GM13977 (cell line): Measurements from ENCODE around the gene ATP6V0C.
A peak's percentile ranks its signal among the peaks of the same experiment; 100 is the strongest.
"Not testable (repeated sequence)": the region's sequence is repeated elsewhere in the genome, so short reads cannot be mapped to it uniquely, and the experiment has no call there.

Experiments used
- DNase-seq: peaks from one replicate; pipeline ENCODE4 v3.0.0; 2012; ENCODE audit warnings: low spot score
- in situ Hi-C: fragments of 300-500 bp; cut with MboI; formaldehyde crosslinking; loops from one replicate; pipeline ENCODE4 v1.12.0; 2022; ENCODE audit warnings: low sequenced_read_pairs, low pct_unique_long_range_greater_than_20kb, mixed read lengths, inconsistent platforms; ENCODE audit not compliant: unreplicated experiment
- TF ChIP-seq, protein P1 (sequence below): IDR thresholded peaks from 2 replicates; pipeline ENCODE4 v1.5.1; 2012; ENCODE audit warnings: mild to moderate bottlenecking, control low read depth; ENCODE audit not compliant: insufficient read depth; ENCODE audit errors: extremely low read depth, missing control alignments

Gene ATP6V0C

GRCh38 chr16:2531696-2532493 is 18.1 kb downstream of the ATP6V0C start:
- in situ Hi-C loops: no loop called here
- TF ChIP-seq, protein P1, sequence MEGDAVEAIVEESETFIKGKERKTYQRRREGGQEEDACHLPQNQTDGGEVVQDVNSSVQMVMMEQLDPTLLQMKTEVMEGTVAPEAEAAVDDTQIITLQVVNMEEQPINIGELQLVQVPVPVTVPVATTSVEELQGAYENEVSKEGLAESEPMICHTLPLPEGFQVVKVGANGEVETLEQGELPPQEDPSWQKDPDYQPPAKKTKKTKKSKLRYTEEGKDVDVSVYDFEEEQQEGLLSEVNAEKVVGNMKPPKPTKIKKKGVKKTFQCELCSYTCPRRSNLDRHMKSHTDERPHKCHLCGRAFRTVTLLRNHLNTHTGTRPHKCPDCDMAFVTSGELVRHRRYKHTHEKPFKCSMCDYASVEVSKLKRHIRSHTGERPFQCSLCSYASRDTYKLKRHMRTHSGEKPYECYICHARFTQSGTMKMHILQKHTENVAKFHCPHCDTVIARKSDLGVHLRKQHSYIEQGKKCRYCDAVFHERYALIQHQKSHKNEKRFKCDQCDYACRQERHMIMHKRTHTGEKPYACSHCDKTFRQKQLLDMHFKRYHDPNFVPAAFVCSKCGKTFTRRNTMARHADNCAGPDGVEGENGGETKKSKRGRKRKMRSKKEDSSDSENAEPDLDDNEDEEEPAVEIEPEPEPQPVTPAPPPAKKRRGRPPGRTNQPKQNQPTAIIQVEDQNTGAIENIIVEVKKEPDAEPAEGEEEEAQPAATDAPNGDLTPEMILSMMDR: no peak
- peak; percentile 99 for DNase-seq

DNA sequence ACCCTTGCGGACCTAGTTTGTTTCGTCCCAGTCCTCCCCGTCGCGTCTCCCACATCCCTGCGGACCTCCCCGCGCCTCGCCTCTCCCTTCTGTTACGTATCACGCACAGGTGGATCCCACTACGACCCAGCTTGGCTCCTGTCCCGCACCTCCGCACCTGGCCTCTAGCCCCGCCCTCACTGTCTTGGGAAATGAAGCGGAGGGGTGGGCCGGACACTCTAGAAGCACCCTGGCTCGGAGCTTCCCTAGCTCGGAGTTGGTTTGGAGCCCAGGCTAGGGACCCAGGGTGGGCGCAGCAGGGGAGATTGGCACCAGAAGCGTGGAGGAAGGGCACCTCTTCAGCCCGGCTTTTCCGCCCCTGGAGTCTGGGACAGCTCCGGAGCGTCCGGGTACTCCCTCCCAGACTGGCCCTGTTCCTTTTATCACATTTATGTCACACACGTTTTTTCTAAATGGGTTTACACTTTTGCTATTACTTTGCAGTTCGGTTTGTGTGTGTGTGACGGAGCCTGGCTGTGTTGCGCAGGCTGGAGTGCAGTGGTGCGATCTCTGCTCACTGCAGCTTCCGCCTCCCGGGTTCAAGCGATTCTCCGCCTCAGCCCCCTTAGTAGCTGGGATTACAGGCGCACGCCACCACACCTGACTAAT is 18.9 kb downstream of the ATP6V0C start:
- in situ Hi-C loops: no loop called here
- TF ChIP-seq, protein P1: no peak
- peak; percentile 75 for DNase-seq

GRCh38 chr16:2533142-2533755 is 19.5 kb downstream of the ATP6V0C start:
- in situ Hi-C loops, DNase-seq: not testable (repeated sequence)

DNA sequence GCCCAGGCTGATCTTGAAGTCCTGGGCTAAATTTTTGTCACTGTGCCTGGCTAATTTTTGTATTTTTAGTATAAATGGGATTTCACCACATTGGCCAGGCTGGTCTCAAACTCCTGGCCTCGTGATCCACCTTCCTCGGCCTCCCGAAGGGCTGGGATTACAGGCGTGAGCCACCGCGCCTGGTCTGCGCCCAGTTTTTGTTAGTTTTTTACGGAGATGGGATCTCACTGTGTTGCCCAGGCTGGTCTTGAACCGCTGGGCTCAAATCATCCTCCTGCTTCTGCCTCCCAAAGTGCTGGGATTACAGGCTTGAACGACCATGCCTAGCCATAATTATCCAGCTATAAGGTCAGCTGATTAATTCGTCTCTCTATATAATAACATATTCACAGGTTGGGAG is 20.2 kb downstream of the ATP6V0C start:
- DNase-seq: no peak
- TF ChIP-seq, protein P1: no peak
- in situ Hi-C loops: no loop called here

GRCh38 chr16:2534335-2534734 is 20.6 kb downstream of the ATP6V0C start:
- DNase-seq, in situ Hi-C loops: not testable (repeated sequence)

GRCh38 chr16:2535625-2536013 is 21.9 kb downstream of the ATP6V0C start:
- in situ Hi-C loops: no loop called here
- TF ChIP-seq, protein P1: no peak
- no peak for DNase-seq

GRCh38 chr16:2537451-2538379 is 24.0 kb downstream of the ATP6V0C start, which contains the start of gene PDPK1:
Gene PDPK1 (plus strand): TSS chr16:2538021. CDS start chr16:2538113, 92 bp downstream.
- TF ChIP-seq, protein P1: no peak
- peak; percentile 98 for DNase-seq
- in situ Hi-C loops: no loop called here

GRCh38 chr16:2539192-2539844 is 25.6 kb downstream of the ATP6V0C start:
- DNase-seq, in situ Hi-C loops: not testable (repeated sequence)
